HFF-Myc (cell line): ENCODE data around the gene SLC32A1.

ENCODE experiments used
- DNase-seq: peaks from one replicate; pipeline ENCODE4 v3.0.0-alpha.2; 2011; ENCODE audit warnings: low read depth; ENCODE audit errors: extremely low read depth
- H3K4me3 ChIP-seq: replicated peaks from 2 replicates; pipeline ENCODE4 v1.5.1; 2011; ENCODE audit warnings: low read depth, mild to moderate bottlenecking, control low read depth, low read length
- CTCF ChIP-seq: IDR thresholded peaks from 2 replicates; pipeline ENCODE4 v1.5.1; 2012; ENCODE audit warnings: mild to moderate bottlenecking, low read depth, low read length, control low read depth; ENCODE audit errors: missing control alignments

The SLC32A1 gene

GRCh38 chr20:38724626-38725147, 401 bp downstream of the SLC32A1 start:
- no peak overlapping the region for H3K4me3 ChIP-seq
- DNase-seq, result no peak
- no peak for TF ChIP-seq CTCF

- no peak for DNase-seq
Observed at GRCh38 chr20:38725148-38725901, 1.0 kb downstream of the SLC32A1 start.

GRCh38 chr20:38725931-38726803, 1.9 kb downstream of the SLC32A1 start:
- peak; percentile 70 for TF ChIP-seq CTCF
- no peak overlapping the region for H3K4me3 ChIP-seq
- DNase-seq, result no peak

More at GRCh38 chr20:38725148-38725901, 1.0 kb downstream of the SLC32A1 start:
- no peak for TF ChIP-seq CTCF
- no peak overlapping the region for H3K4me3 ChIP-seq

- no peak for DNase-seq
- H3K4me3 ChIP-seq, result no peak overlapping the region
- peak; percentile 59 for TF ChIP-seq CTCF
Observed at GRCh38 chr20:38726804-38727606, 2.7 kb downstream of the SLC32A1 start.

GRCh38 chr20:38727607-38728190, 3.4 kb downstream of the SLC32A1 start:
- no peak for TF ChIP-seq CTCF
- no peak for DNase-seq
- no peak overlapping the region for H3K4me3 ChIP-seq
